ENCODE data around the gene FZD2. TPM values are rescaled to one million over a fixed set of nuclear protein-coding genes. Genes with fewer than 3 reads are reported as not detected.
A peak's percentile ranks its signal among the peaks of the same experiment; 100 is the strongest.

Gene FZD2
- total RNA-seq, 1 experiment from 2014 or later: 12.8 TPM

DNA sequence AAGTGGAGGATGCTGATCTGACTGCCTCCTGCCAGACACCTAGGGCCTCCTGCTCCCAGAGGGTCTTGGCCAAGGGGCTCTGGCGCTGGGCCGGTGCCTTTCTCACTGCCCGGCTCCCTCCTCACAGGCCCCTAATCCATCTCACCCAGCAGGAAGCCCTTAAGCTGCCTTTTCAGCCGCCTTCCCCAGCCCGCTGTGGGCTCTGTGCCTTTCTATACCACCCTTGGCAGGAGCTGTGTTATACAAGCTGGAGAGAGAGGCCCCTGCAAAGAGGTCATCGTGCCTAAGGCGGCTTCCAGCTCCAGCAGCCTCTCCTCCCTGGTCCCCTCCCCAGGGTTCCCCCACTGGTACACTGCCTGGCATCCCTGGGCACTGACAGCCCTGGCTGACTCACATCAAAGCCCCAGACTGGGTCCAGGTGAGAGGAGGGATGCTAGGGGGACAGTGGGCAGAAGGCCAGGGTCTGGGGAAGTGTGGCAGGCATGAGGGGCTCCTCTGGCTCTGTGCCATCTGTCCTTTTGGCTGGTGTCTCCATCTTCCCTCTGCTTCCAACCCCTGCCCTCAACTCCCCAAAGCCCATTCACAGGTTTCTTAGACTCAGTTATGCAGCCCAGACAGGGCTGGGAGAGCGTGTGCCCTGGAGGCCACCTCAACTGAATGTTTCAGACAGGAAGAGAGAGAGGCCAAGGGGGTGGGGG, 15.3 kb upstream of the FZD2 start:
- Histone ChIP-seq H3K9ac (ENCODE audit: low read length) (0 out of 2 replicates have a peak overlapping the region, but pooled peaks have one; percentile 10), H3K9me3 (ENCODE audit: control insufficient read depth in 1 of 2, insufficient read depth in 1 of 2, low read depth in 1 of 2, low read length in 2 of 2) (no peaks in the 10 kb centered on the region), H3K4me1 (ENCODE audit: control insufficient read depth in 1 of 2, insufficient read depth in 2 of 2, low read length in 2 of 2) (peaks cover 38 to 58% of the 10 kb centered on the region in 2 experiments), H3K36me3 (ENCODE audit: control insufficient read depth in 1 of 2, insufficient read depth in 2 of 2, low read length in 2 of 2) (no peaks in the 10 kb centered on the region), H3K9me2 (ENCODE audit: insufficient read depth) (no peaks in the 10 kb centered on the region), H3K4me2 (ENCODE audit: low read length) (peak overlapping the region; percentile 77), H3K27me3 (ENCODE audit: insufficient read depth, low read length) (no peaks in the 10 kb centered on the region), H2AFZ (ENCODE audit: low read depth, low read length, poor library complexity, severe bottlenecking) (no peak overlapping the region), H4K20me1 (ENCODE audit: insufficient read depth) (no peaks in the 10 kb centered on the region), H3K4me3 (replicated peaks in 1 of 2; ENCODE audit: low read depth in 1 of 2, low read length in 2 of 2) (no peak overlapping the region), H3K27ac (ENCODE audit: low read depth, low read length) (no peak overlapping the region), H3K79me2 (ENCODE audit: insufficient read depth, low read length) (no peaks in the 10 kb centered on the region)
- DNase-seq (ENCODE audit: low read depth, low spot score): no peak
- intact Hi-C loops (cut with micrococcal nuclease): no loop called here
- ChIA-PET POLR2A (interaction anchor here (1.2 kb wide), 1 partner anchor 19 kb away, joined by 3 read pairs; no protein-coding TSS in a partner anchor), RAD21 (ENCODE audit: low non-redundant PET in 1 of 2, low total read pairs in 2 of 2, uncharacterized antibody in 2 of 2, unreplicated experiment in 2 of 2) (no interaction called here), CTCF (no interaction called here)
- BruUV-seq (replicated peaks): no TSS peak
- no peak for ATAC-seq
- TF ChIP-seq, protein P1, sequence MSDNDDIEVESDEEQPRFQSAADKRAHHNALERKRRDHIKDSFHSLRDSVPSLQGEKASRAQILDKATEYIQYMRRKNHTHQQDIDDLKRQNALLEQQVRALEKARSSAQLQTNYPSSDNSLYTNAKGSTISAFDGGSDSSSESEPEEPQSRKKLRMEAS (IDR thresholded peaks at IDR 0.05): no peak

DNA sequence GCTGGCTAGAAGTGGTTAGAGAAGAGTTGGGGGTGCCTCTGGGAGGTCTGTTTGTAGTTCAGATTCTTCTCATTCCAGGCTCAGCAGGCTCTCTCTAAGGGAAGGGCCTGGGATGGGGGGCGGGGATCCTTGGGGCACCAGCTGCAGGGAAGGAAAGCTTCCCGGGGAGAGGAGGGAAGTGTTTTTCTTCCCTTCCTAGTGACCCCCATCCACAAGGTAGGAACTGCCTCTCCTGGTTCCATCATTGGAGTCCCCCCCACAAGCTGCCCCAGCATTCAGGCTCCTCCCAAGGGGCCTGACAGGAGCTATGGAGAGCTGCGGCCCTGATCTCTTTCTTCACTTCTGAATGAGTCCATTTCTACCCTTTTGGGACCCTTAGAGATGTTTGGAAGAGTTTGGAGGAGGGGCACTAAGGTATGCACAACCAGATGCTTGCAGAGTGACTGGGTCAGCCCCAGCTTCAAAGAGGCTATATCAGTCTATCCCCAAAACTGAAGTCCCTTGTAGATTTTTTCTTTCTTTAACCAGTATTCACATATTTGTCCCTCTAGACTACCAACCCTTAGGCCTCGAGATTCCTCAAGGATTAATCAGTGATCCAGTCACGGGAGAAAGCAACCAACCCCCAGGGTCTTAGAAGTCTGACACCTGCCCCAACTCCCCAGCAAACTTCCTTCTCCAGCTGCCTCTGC, 13.9 kb upstream of the FZD2 start:
- intact Hi-C loops (cut with micrococcal nuclease): no loop called here
- peak overlapping the region; percentile 79 for H3K27ac ChIP-seq (ENCODE audit: low read depth, low read length)
- H3K36me3 ChIP-seq (ENCODE audit: control insufficient read depth in 1 of 2, insufficient read depth in 2 of 2, low read length in 2 of 2): no peaks in the 10 kb centered on the region
- H3K4me2 ChIP-seq (ENCODE audit: low read length): peak overlapping the region; percentile 77
- peaks cover 42 to 72% of the 10 kb centered on the region in 2 experiments for H3K4me1 ChIP-seq (ENCODE audit: control insufficient read depth in 1 of 2, insufficient read depth in 2 of 2, low read length in 2 of 2)
- H3K79me2 ChIP-seq (ENCODE audit: insufficient read depth, low read length): no peaks in the 10 kb centered on the region
- no peaks in the 10 kb centered on the region for H3K9me2 ChIP-seq (ENCODE audit: insufficient read depth)
- ChIA-PET CTCF (interaction anchor here (1.2 to 1.6 kb wide), 2 partner anchors 9 to 14 kb away, joined by 3 to 4 read pairs; partner anchors contain the start of gene FZD2), POLR2A (interaction anchor here (0.9 to 2.4 kb wide), 2 partner anchors 10 to 14 kb away, joined by 3 to 12 read pairs; partner anchors contain the start of gene FZD2), RAD21 (ENCODE audit: low non-redundant PET in 1 of 2, low total read pairs in 2 of 2, uncharacterized antibody in 2 of 2, unreplicated experiment in 2 of 2) (no interaction called here)
- no peaks in the 10 kb centered on the region for H3K27me3 ChIP-seq (ENCODE audit: insufficient read depth, low read length)
- peak overlapping the region; percentile 9 to 46; a peak in 3 of 4 replicates for H3K4me3 ChIP-seq (replicated peaks in 1 of 2; ENCODE audit: low read depth in 1 of 2, low read length in 2 of 2)
- H3K9ac ChIP-seq (ENCODE audit: low read length): peak overlapping the region; percentile 51
- no TSS peak for BruUV-seq (replicated peaks)
- H2AFZ ChIP-seq (ENCODE audit: low read depth, low read length, poor library complexity, severe bottlenecking): no peak overlapping the region
- TF ChIP-seq ELF1 (IDR thresholded peaks at IDR 0.05; ENCODE audit: borderline replicate concordance, low read depth) (no peak), CBX3 (IDR thresholded peaks at IDR 0.05; ENCODE audit: low read depth) (no peak), FOSL1 (IDR thresholded peaks at IDR 0.05; ENCODE audit: low read depth) (peak; percentile 21; the same call in 1 of the 2 replicates), YY1 (IDR thresholded peaks at IDR 0.05; ENCODE audit: extremely low read depth, insufficient replicate concordance, low read depth, low read length) (no peak), SRF (IDR thresholded peaks at IDR 0.05; ENCODE audit: low read depth) (no peak), TCF7L2 (IDR thresholded peaks at IDR 0.05; ENCODE audit: borderline replicate concordance, extremely low read depth, insufficient read depth, insufficient read length) (peak; percentile 26), SIN3A (IDR thresholded peaks at IDR 0.05; ENCODE audit: low read depth) (no peak)
- DNase-seq (ENCODE audit: low read depth, low spot score) (no peak), ATAC-seq (peak; percentile 81)
- no peaks in the 10 kb centered on the region for H3K9me3 ChIP-seq (ENCODE audit: control insufficient read depth in 1 of 2, insufficient read depth in 1 of 2, low read depth in 1 of 2, low read length in 2 of 2)
- no peaks in the 10 kb centered on the region for H4K20me1 ChIP-seq (ENCODE audit: insufficient read depth)

Data from HCT116 (cell line).